AG10803 (cell line): ENCODE results near the gene ARMC8.
"Not testable (repeated sequence)": the region's sequence is repeated elsewhere in the genome, so short reads cannot be mapped to it uniquely, and the experiment has no call there.

ENCODE experiments used
- DNase-seq: peaks from one replicate; pipeline ENCODE4 v3.0.0; 2010; ENCODE audit warnings: low read depth
- H3K4me3 ChIP-seq: 2 replicates; pipeline ENCODE4 v1.5.1; 2011; ENCODE audit warnings: mild to moderate bottlenecking, low read length, control low read depth
- TF ChIP-seq, protein P1 (sequence below): conservative IDR thresholded peaks from 2 replicates; pipeline ENCODE4 v1.5.1; 2011; ENCODE audit warnings: mild to moderate bottlenecking, low read length, control low read depth, inconsistent platforms

Gene ARMC8

GRCh38 chr3:138187296-138188012, at the start of gene ARMC8:
ARMC8 (plus strand) TSS chr3:138187301; CDS start chr3:138187555, 254 bp downstream.
- H3K4me3 ChIP-seq, result peak within 1 kb of the TSS; percentile 88
- DNase-seq, result peak; percentile 54
- TF ChIP-seq, protein P1, sequence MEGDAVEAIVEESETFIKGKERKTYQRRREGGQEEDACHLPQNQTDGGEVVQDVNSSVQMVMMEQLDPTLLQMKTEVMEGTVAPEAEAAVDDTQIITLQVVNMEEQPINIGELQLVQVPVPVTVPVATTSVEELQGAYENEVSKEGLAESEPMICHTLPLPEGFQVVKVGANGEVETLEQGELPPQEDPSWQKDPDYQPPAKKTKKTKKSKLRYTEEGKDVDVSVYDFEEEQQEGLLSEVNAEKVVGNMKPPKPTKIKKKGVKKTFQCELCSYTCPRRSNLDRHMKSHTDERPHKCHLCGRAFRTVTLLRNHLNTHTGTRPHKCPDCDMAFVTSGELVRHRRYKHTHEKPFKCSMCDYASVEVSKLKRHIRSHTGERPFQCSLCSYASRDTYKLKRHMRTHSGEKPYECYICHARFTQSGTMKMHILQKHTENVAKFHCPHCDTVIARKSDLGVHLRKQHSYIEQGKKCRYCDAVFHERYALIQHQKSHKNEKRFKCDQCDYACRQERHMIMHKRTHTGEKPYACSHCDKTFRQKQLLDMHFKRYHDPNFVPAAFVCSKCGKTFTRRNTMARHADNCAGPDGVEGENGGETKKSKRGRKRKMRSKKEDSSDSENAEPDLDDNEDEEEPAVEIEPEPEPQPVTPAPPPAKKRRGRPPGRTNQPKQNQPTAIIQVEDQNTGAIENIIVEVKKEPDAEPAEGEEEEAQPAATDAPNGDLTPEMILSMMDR, result no peak

DNA sequence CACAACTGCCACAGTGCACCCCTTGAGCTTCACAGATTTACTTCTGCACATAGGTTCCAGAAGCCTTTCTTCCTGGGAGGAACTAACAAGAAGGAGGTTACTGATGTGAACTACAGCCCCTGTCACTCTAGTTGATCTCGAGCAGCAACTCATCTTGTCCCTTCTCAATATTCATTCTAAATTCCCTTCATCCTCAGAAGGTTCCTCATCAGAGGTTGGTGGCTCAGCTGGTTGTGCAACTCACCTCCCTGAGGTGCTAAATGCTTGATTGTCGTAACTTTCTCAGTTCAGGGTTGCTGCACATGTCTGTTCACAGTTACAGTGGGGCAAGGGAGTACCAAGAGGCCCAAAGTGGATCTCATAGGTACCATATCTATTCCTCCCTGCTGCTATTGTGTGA, 49.2 kb upstream of the ARMC8 start:
- no peak for DNase-seq
- TF ChIP-seq, protein P1, result no peak

DNA sequence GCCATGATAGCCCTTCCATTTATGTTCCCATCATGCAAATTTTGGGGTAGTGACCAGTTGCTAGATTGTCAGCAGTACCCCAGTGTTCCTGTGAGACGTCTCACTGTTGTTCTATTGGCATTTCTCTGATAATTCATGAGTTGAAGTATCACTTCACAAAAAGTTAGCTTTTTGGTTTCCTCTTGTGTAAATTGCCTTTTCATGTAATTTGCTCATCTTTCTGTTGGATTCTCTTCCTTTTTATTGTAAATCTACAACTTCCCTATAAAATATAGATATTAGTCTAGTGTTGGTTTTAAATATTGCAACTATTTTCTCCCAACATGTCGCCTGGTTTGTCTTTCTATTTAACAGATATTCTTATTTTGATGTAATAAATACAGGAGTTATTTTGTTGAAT, 47.4 kb upstream of the ARMC8 start:
- no peak for DNase-seq
- H3K4me3 ChIP-seq, result no peak overlapping the region
- TF ChIP-seq, protein P1, result no peak

More for the DNA sequence above, 49.2 kb upstream of the ARMC8 start:
- no peak overlapping the region for H3K4me3 ChIP-seq

DNA sequence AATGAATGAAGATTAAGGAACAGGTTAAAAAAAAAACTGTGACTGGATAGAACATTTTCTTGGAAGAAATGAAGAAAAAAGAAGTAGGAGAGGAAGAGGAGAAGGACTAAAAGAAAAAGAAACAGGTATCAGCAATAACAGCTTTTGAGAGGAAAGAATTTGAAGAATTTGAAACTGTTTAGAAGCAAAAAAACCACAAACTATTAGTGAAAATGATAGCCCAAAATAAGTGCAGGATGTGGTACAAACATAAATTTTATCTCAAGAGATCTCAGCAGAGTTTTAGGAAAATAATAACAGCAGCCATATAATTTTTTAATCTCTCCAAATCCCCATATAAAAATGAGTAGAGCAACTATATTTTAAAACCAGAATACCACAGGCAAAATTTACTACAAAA, 46.2 kb upstream of the ARMC8 start:
- TF ChIP-seq, protein P1, result no peak
- no peak for DNase-seq
- no peak overlapping the region for H3K4me3 ChIP-seq

DNA sequence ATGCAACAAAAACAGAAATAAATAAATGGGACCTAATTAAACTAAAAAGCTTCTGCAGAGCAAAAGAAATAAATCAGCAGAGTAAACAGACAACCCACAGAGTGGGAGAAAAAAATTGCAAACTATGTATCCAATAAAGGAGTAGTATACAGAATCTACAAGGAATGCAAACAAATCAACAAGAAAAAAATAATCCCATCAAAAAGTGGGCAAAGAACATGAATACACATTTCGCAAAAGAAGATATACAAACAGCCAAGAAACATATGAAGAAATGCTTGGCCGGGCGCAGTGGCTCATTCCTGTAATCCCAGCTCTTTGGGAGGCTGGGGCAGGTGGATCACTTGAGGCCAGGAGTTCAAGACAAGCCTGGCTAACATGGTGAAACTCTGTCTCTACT, 44.9 kb upstream of the ARMC8 start:
- DNase-seq, H3K4me3 ChIP-seq: not testable (repeated sequence)

- TF ChIP-seq, protein P1, result no peak
- no peak for DNase-seq
- H3K4me3 ChIP-seq, result no peak overlapping the region
Measured at GRCh38 chr3:138148503-138148902, 38.6 kb upstream of the ARMC8 start.

GRCh38 chr3:138154534-138154933, 32.6 kb upstream of the ARMC8 start:
- no peak overlapping the region for H3K4me3 ChIP-seq
- no peak for DNase-seq
- TF ChIP-seq, protein P1, result no peak
